HEK293T (cell line): ENCODE data around the gene INVS.

ENCODE experiments used
- CTCF ChIA-PET: fragments of 350-600 bp; formaldehyde crosslinking; extraction: SDS; loops from one replicate; lab custom pipeline; 2021; ENCODE audit warnings: antibody characterized with exemption, inconsistent platforms; lab: Yijun Ruan, JAX
- POLR2A ChIA-PET: fragments of 350-600 bp; formaldehyde crosslinking; extraction: SDS; loops from one replicate; lab custom pipeline; 2020; ENCODE audit warnings: antibody characterized with exemption, inconsistent platforms; lab: Yijun Ruan, JAX
- DNase-seq: peaks from one replicate; pipeline ENCODE4 v3.0.0; 2012; ENCODE audit warnings: mixed read lengths; ENCODE audit errors: extremely low spot score
- ARNT ChIP-seq: fragments of 450-650 bp; IDR thresholded peaks from 2 replicates; pipeline ENCODE4 v1.6.1; 2017; ENCODE audit warnings: mild to moderate bottlenecking
- BHLHE40 ChIP-seq: fragments of 450-650 bp; IDR thresholded peaks from 2 replicates; pipeline ENCODE4 v1.6.1; 2016; ENCODE audit warnings: mild to moderate bottlenecking, moderate library complexity, borderline replicate concordance
- CTBP1 ChIP-seq: fragments of 450-650 bp; IDR thresholded peaks from 2 replicates; pipeline ENCODE4 v1.6.1; 2016; ENCODE audit warnings: borderline replicate concordance
- ELF4 ChIP-seq: fragments of 450-650 bp; IDR thresholded peaks from 2 replicates; pipeline ENCODE4 v1.6.1; 2017; ENCODE audit warnings: antibody characterized with exemption
- FOXA1 ChIP-seq: fragments of 450-650 bp; IDR thresholded peaks from 2 replicates; pipeline ENCODE4 v1.6.1; 2016; ENCODE audit warnings: mild to moderate bottlenecking
- FOXK2 ChIP-seq: fragments of 450-650 bp; IDR thresholded peaks from 2 replicates; pipeline ENCODE4 v1.6.1; 2016; ENCODE audit warnings: mild to moderate bottlenecking
- FOXM1 ChIP-seq: fragments of 450-650 bp; IDR thresholded peaks from 2 replicates; pipeline ENCODE4 v1.6.1; 2017; ENCODE audit warnings: mild to moderate bottlenecking, borderline replicate concordance
- HDGF ChIP-seq: fragments of 450-650 bp; IDR thresholded peaks from 2 replicates; pipeline ENCODE4 v1.6.1; 2017; ENCODE audit warnings: antibody characterized with exemption, borderline replicate concordance
- LEF1 ChIP-seq: fragments of 450-650 bp; IDR thresholded peaks from 2 replicates; pipeline ENCODE4 v1.6.1; 2017; ENCODE audit warnings: mild to moderate bottlenecking, borderline replicate concordance
- NFRKB ChIP-seq: fragments of 450-650 bp; IDR thresholded peaks from 2 replicates; pipeline ENCODE4 v1.6.1; 2016; ENCODE audit warnings: mild to moderate bottlenecking, moderate library complexity
- PKNOX1 ChIP-seq: fragments of 450-650 bp; IDR thresholded peaks from 2 replicates; pipeline ENCODE4 v1.6.1; 2016
- SP1 ChIP-seq: fragments of 450-650 bp; IDR thresholded peaks from 2 replicates; pipeline ENCODE4 v1.6.1; 2017
- SUZ12 ChIP-seq: fragments of 450-650 bp; IDR thresholded peaks from 2 replicates; pipeline ENCODE4 v1.6.1; 2016; ENCODE audit warnings: mild to moderate bottlenecking
- TARDBP ChIP-seq: fragments of 450-650 bp; IDR thresholded peaks from 2 replicates; pipeline ENCODE4 v1.6.1; 2016
- ZNF384 ChIP-seq: fragments of 450-650 bp; IDR thresholded peaks from 2 replicates; pipeline ENCODE4 v1.6.1; 2016

Gene INVS

GRCh38 chr9:100167176-100167575 is 68.1 kb downstream of the INVS start:
- POLR2A ChIA-PET = no interaction called here
- DNase-seq = no peak
- TF ChIP-seq FOXK2 = no peak
- TF ChIP-seq PKNOX1 = no peak
- no peak for TF ChIP-seq LEF1
- TF ChIP-seq FOXA1 = no peak
- no peak for TF ChIP-seq ZNF384
- no peak for TF ChIP-seq ARNT
- TF ChIP-seq HDGF = no peak
- no peak for TF ChIP-seq CTBP1
- CTCF ChIA-PET = no interaction called here

- no peak for DNase-seq
- ChIA-PET POLR2A (no interaction called here), CTCF (no interaction called here)
- TF ChIP-seq FOXM1 (no peak), SUZ12 (no peak), SP1 (no peak), PKNOX1 (no peak), ELF4 (no peak), FOXA1 (no peak), NFRKB (no peak), HDGF (no peak), TARDBP (no peak), ZNF384 (no peak), CTBP1 (no peak), BHLHE40 (no peak), LEF1 (no peak), ARNT (no peak)
Measured at GRCh38 chr9:100167915-100168654, 69.0 kb downstream of the INVS start.

- TF ChIP-seq FOXA1 (no peak), PKNOX1 (no peak), ZNF384 (no peak), TARDBP (no peak), FOXM1 (no peak), ARNT (no peak)
- no peak for DNase-seq
- POLR2A ChIA-PET = no interaction called here
- CTCF ChIA-PET = no interaction called here
Measured at GRCh38 chr9:100170085-100170484, 71.0 kb downstream of the INVS start.

- DNase-seq = no peak
- TF ChIP-seq FOXA1 (no peak), ELF4 (no peak), FOXM1 (no peak), PKNOX1 (no peak), FOXK2 (no peak), CTBP1 (no peak), BHLHE40 (no peak), NFRKB (no peak), SP1 (no peak), HDGF (no peak)
- CTCF ChIA-PET = no interaction called here
- POLR2A ChIA-PET = no interaction called here
Measured at GRCh38 chr9:100170556-100170955, 71.5 kb downstream of the INVS start.

GRCh38 chr9:100186356-100186755 is 87.3 kb downstream of the INVS start:
- no peak for TF ChIP-seq CTBP1
- TF ChIP-seq BHLHE40 = no peak
- TF ChIP-seq FOXK2 = no peak
- no peak for TF ChIP-seq ZNF384
- TF ChIP-seq SP1 = no peak
- no peak for DNase-seq
- CTCF ChIA-PET = no interaction called here
- POLR2A ChIA-PET = no interaction called here

GRCh38 chr9:100190339-100190738 is 91.3 kb downstream of the INVS start:
- DNase-seq = no peak
- no peak for TF ChIP-seq SP1
- no peak for TF ChIP-seq CTBP1
- CTCF ChIA-PET = no interaction called here
- POLR2A ChIA-PET = no interaction called here

- no peak for DNase-seq
- POLR2A ChIA-PET = no interaction called here
- TF ChIP-seq FOXA1 = no peak
- TF ChIP-seq NFRKB = no peak
- TF ChIP-seq FOXM1 = no peak
- TF ChIP-seq HDGF = no peak
- no peak for TF ChIP-seq PKNOX1
- no peak for TF ChIP-seq TARDBP
- CTCF ChIA-PET = no interaction called here
Measured at GRCh38 chr9:100191264-100191663, 92.2 kb downstream of the INVS start.
